Chondrocyte (in vitro differentiated cells): ENCODE data around the gene OR5A1. TPM values are rescaled to one million over a fixed set of nuclear protein-coding genes. Genes with fewer than 3 reads are reported as not detected.

Source experiments
- DNase-seq: peaks from one replicate; pipeline ENCODE4 v3.0.0; 2021; ENCODE audit warnings: mixed read lengths, low spot score
- H3K27ac Mint-ChIP-seq: one replicate; pipeline ENCODE4 v1.8.0; 2021; ENCODE audit warnings: mild to moderate bottlenecking, moderate library complexity, mixed read lengths; ENCODE audit not compliant: unreplicated experiment
- H3K27me3 Mint-ChIP-seq: 2 replicates; pipeline ENCODE4 v1.8.0; 2021; ENCODE audit warnings: low read depth, mixed read lengths
- H3K36me3 Mint-ChIP-seq: 2 replicates; pipeline ENCODE4 v1.8.0; 2021; ENCODE audit warnings: low read depth, mixed read lengths
- H3K4me1 Mint-ChIP-seq: 2 replicates; pipeline ENCODE4 v1.8.0; 2021; ENCODE audit warnings: low read depth, mild to moderate bottlenecking, mixed read lengths
- H3K4me3 Mint-ChIP-seq: one replicate; pipeline ENCODE4 v1.8.0; 2021; ENCODE audit warnings: mild to moderate bottlenecking, moderate library complexity, mixed read lengths; ENCODE audit not compliant: unreplicated experiment
- H3K9me3 Mint-ChIP-seq: 2 replicates; pipeline ENCODE4 v1.8.0; 2021; ENCODE audit warnings: low read depth, mixed read lengths
- total RNA-seq: library from RNA; stranded (reverse); gene quantifications from 3 replicates; pipeline ENCODE4 v1.2.1, GENCODE V29; 2021
- TF ChIP-seq, protein P1 (sequence below): fragments of 200-600 bp; sonication (generic); IDR thresholded peaks from 2 replicates; pipeline ENCODE4 v1.5.0; 2021; ENCODE audit warnings: antibody characterized with exemption, mild to moderate bottlenecking, moderate library complexity

Gene OR5A1
- total RNA-seq, 1 donor from 2014 or later: not detected

DNA sequence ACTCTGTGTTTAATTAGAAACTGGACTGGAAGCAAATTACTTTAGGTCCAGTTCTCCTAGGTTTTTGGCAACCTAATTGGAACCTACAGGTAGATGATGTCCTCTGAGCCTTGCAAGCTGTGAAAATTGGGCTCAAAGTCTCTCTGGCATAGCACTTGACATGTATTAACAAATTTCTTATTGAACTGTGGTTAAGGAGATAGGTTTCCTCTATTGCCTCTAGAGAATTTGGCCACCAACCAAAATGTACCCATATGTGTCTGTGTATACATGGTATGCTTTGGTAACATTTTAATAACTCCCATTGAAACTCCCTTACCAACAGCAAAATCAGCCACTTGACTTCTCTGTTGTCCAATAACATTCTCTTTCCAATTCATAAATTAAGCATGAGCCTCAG is 36.7 kb downstream of the OR5A1 start, which contains the start of gene OR4D10:
Gene OR4D10, plus strand, starts transcription at position 301 of the 400 bp plus-strand sequence. CDS start 4,115 bp downstream, outside the sequence.
- TF ChIP-seq, protein P1, sequence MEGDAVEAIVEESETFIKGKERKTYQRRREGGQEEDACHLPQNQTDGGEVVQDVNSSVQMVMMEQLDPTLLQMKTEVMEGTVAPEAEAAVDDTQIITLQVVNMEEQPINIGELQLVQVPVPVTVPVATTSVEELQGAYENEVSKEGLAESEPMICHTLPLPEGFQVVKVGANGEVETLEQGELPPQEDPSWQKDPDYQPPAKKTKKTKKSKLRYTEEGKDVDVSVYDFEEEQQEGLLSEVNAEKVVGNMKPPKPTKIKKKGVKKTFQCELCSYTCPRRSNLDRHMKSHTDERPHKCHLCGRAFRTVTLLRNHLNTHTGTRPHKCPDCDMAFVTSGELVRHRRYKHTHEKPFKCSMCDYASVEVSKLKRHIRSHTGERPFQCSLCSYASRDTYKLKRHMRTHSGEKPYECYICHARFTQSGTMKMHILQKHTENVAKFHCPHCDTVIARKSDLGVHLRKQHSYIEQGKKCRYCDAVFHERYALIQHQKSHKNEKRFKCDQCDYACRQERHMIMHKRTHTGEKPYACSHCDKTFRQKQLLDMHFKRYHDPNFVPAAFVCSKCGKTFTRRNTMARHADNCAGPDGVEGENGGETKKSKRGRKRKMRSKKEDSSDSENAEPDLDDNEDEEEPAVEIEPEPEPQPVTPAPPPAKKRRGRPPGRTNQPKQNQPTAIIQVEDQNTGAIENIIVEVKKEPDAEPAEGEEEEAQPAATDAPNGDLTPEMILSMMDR: no peak
- no peaks in the 10 kb centered on the region for H3K36me3 Mint-ChIP-seq
- H3K4me1 Mint-ChIP-seq: no peaks in the 10 kb centered on the region
- H3K9me3 Mint-ChIP-seq: no peaks in the 10 kb centered on the region
- H3K27ac Mint-ChIP-seq: no peak within 1 kb of the TSS
- no peak for DNase-seq
- peaks cover 12% of the 10 kb centered on the region for H3K27me3 Mint-ChIP-seq
- no peak within 1 kb of the TSS for H3K4me3 Mint-ChIP-seq

DNA sequence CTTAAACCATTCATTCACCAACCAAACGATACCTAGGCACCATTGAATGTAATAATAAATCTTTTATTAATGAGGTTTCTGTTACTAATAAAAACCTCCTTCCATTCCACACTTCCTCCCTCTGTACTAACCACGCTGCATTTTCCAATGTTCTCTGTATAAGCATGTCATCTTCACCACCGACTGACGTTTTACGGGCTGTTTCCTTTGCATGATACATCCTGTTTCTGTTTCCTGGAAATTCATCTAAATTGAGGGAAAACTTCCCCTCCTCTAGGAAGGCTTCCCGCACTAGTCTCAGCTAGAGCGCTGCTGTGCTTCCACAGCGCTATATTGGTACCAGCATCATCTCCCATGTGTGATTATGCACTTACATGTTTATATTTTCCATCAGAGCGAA is 38.9 kb downstream of the OR5A1 start:
- no peak overlapping the region for H3K27ac Mint-ChIP-seq
- no peaks in the 10 kb centered on the region for H3K4me1 Mint-ChIP-seq
- no peaks in the 10 kb centered on the region for H3K9me3 Mint-ChIP-seq

DNA sequence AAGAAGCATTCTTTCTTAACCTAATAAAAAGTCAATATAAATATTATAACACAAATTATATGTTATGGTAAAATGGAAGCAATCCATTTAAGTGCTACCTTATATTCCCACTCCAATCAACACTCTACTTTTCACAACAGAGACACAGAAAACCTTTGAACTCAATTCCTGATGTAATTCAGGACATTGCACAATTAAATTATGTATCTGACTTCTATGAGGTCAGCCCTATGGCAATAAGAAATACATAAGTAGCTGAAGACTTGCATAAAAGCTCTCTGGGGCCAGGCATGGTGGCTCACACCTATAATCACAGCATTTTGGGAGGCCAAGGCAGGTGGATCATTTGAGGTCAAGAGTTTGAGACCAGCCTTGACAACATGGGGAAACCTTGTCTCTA is 43.6 kb downstream of the OR5A1 start:
- no peak for DNase-seq
- Mint-ChIP-seq H3K27me3 (peaks cover 11% of the 10 kb centered on the region), H3K9me3 (no peaks in the 10 kb centered on the region), H3K36me3 (no peaks in the 10 kb centered on the region), H3K4me3 (no peak overlapping the region), H3K4me1 (no peaks in the 10 kb centered on the region), H3K27ac (no peak overlapping the region)
- TF ChIP-seq, protein P1: no peak

More for the DNA sequence above, 38.9 kb downstream of the OR5A1 start:
- Mint-ChIP-seq H3K36me3 (no peaks in the 10 kb centered on the region), H3K4me3 (no peak overlapping the region), H3K27me3 (peaks cover 13% of the 10 kb centered on the region)
- TF ChIP-seq, protein P1: no peak
- no peak for DNase-seq

DNA sequence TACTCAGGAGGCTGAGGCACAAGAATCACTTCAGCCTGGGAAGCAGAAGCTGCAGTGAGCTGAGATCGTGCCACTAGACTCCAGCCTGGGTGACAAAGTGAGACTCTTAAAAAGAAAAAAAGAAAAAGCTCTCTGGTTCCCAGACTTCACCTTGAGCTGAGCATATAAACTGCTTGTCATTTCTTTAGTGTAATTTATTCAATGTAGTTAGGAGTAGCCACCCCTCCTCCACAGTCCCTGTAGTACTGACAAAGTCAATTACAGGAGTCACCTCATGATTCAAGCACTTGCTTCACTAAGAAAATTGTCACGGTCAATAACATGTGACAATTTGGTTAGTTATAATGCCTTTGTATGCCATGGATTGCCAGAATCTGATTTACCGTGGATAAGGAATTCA is 44.1 kb downstream of the OR5A1 start:
- Mint-ChIP-seq H3K36me3 (no peaks in the 10 kb centered on the region), H3K4me1 (no peaks in the 10 kb centered on the region), H3K27me3 (peaks cover 11% of the 10 kb centered on the region)

More for the DNA sequence above, 44.1 kb downstream of the OR5A1 start:
- H3K4me3 Mint-ChIP-seq: no peak overlapping the region
- no peaks in the 10 kb centered on the region for H3K9me3 Mint-ChIP-seq
- TF ChIP-seq, protein P1: no peak
- DNase-seq: no peak
- no peak overlapping the region for H3K27ac Mint-ChIP-seq

Other genes with a start within 250 kb of the OR5A1 start
- not detected in 3 replicates for gene MPEG1, start 223.5 kb upstream of the OR5A1 start, total RNA-seq
- gene OR5AN1, start 77.6 kb upstream of the OR5A1 start, total RNA-seq: not detected in 3 replicates
- not detected in 3 replicates for gene OR5A2, start 10.1 kb upstream of the OR5A1 start, total RNA-seq
- gene OR4D6, start 20.5 kb downstream of the OR5A1 start, total RNA-seq: not detected in 3 replicates
- gene OR4D10, start 36.8 kb downstream of the OR5A1 start, total RNA-seq: not detected in 3 replicates
- not detected in 3 replicates for gene OR4D11, start 67.1 kb downstream of the OR5A1 start, total RNA-seq
- not detected in 3 replicates for gene OR4D9, start 75.1 kb downstream of the OR5A1 start, total RNA-seq
- 47.3 to 48.4 TPM (median 47.6 TPM) in 3 replicates for gene OSBP, start 179.3 kb downstream of the OR5A1 start, total RNA-seq
- gene PATL1, start 232.6 kb downstream of the OR5A1 start, total RNA-seq: 24.5 to 30.4 TPM (median 28.8 TPM) in 3 replicates